Measurements from ENCODE around the gene RCAN2.

Gene RCAN2

DNA sequence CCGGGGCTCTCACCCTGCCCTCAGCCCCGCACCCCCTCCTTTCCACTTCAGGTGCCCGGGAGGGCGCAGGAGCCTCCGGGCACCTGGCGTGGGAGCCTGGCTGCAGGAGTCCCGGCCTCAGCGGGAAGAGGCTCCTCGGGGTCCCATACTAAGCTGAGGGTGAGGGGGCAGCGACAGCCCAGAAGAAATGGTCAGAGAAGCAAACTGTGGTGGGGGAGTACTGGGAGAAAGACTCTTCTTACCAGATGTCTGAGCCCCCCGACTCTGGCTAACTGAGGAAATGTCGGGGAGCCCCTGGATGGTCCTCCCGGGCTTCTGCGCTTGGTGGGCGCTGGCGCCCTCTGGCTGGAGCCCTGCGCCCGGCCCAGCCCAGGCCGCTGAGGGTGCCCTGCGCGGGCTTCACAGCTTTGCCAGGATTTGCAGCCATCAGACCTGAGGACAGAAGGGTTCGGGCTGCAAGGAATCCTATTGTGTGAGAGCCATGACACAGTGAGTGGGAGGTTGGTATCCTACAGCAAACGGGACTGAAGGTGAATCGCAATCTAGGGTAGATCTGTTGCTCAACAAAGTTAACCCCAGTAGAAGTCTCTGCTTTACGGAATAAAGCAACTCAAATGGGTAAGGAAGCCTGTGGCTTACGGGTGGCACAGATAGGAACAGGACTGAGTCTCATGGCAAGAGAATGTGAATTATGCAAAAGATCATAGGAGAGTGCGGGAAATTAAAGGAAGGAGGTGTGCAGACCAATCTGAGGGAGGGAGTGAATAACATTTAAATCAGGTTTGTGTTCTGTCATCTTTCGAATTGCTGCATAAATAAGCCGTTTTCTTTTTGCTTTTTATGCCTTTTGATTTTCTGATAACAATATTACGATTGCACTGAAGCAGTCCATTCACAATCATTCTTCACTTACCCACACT is 639 bp upstream of the RCAN2 start:
- no peak for DNase-seq

DNA sequence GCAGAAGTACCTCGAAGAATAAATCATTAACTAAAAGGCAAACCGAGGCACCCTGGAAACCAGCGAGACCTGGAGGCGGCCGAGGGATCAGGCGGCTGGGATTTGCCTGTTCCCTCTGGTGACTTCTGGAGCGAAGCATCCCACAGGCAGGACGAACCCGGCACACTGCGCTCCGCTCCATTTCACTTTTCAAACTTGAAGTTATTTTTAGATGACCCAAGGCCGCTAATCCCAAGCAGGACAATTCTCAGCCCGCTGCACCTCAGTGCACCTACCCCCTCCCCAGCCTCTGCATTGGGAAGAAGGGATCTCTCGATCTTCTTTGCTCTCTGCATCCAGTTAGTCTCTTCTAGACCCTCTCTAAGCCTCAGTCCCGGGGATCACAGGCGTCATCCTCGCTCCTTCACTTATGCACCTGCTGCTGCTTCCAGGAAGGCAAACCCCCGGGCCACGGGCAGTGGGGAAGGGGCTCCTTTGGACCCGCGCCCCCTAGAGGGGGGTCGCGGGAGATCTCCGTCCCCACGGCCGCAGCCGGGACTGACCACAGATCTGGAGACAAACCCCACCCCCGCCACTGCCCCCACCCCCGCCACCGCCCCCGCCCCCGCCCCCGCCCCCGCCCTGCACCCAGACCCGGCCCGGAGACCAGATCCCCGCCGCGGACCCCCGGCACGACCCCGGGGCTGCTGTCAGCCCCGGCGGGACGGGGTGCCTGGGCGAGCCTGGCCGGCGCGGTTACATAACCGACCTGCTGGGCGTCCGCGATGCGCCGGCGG is 636 bp downstream of the RCAN2 start:
- DNase-seq = no peak

DNA sequence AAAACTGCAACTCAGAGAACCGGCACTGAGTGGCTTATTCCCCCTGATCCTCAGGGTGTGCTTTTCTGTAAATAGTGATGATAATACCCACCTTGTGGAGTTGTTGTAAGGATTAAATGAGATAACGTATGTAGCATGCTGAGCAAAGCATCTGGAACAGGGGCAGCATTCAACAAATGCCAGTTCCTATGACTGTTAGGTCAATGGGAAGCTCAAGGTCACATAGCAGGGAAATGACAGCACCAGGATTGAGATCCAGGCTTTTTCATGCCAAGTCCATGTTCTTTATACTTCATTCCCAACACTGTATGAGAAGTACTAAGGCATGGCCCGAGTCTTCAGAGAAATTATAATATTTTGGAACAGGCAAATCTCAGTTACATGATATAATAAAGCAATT is 5.1 kb downstream of the RCAN2 start:
- DNase-seq = no peak

DNA sequence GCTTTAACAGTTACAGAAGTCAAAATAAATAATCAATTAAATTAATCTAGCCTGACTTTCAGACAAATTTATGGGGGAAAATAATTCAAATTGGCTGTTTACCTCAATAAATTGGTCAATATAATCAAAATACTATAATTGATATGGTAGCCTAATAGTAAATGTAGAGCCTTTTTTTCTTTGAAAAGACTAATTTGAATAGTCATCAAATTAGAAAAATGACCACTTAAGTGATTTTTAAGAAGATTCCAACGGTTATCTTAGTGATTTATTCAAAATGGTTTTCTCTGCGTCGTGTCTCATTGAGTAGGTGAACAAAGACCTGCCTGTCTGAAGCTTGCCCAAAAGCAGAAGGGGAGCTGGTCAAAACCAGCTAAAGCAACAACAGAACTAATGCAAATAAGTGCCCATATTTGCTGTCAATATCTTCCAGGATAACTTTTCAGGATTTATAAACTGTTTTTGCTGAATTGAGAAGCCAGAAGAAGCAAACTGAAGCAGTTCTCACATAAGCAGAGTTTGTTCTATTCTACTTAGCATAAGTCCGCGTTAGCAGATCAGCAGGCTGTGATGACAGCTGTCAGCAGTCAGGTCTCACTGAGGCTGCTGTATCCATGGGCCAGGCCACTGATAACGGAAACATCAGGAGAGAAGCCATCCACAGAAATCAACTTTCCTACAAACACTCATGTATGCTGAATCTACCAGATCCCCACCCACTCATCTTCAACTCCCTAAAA is 7.0 kb downstream of the RCAN2 start:
- DNase-seq = no peak

DNA sequence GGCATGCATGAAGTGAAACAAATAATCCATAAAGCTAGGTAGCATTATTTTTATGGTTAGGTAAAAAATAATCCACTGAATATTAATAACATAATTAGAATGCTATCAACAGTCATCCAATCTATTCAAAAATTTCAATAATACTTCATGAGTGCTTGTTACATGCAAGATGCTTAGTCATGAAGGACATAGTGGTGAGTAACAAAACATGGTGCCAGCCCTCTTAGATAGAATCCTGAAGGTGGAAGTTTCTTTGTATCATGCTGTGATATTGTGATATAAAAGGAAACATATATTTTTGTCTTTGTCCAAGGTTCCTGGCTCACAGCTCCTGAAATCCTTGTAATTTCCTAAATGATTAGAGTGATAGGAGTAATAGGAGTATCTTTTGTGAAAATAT is 14.9 kb downstream of the RCAN2 start:
- DNase-seq = no peak

DNA sequence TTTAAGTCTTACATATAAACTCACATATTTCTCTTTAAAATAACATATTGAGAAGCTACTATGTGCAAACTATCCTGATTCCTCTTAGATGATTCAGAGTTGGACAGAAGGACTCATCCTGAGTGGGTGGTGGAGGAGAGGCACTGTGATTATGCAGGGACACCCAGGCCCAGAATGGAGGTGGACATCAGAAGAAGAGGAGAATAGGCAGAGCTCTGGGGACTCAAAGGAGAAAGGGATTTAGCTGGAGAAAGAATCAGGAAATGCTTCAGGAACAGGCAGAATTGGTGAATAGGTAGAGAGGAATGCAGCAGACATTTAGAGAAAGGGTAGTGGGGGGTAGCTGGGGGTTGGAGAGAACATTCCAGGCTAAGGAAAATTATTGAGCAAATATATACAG is 17.4 kb downstream of the RCAN2 start:
- no peak for DNase-seq

DNA sequence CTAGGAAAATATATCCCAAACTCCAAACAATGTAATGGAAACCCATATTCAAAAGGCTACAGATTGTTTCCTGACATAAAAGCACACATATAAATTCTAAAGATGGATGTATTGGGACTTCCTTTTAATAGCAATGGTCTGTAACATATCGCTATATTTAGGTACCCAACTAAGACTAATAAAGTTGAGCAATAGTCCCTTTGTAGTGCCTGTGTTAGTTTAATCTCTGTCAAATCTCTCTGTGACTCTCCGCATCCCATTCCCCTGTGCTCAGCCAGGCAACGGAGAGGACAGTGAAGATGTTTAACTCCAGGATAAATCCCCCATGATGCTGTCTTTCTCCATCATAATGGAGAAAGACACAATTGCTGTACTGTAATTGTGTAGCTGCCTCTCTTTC is 19.0 kb downstream of the RCAN2 start:
- DNase-seq = no peak

DNA sequence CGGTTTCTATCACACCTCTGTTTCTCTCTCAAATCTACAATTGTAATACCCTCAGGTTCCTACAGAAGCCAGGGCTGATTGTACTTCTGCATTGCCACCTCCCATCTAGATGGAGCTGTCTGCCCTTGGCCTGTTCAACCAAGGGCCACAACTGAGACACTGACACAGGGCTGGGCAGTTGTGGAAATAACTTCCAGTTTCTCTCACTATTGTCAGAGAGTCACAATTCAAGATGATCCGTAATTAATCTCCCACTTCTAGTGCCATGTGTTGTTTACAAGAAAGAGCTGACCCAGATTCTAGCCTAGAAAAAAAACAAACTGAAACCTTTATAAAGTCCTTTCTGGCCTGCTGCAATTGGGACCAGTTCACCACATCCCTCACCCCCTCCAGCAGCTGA is 22.2 kb downstream of the RCAN2 start:
- DNase-seq = no peak

DNA sequence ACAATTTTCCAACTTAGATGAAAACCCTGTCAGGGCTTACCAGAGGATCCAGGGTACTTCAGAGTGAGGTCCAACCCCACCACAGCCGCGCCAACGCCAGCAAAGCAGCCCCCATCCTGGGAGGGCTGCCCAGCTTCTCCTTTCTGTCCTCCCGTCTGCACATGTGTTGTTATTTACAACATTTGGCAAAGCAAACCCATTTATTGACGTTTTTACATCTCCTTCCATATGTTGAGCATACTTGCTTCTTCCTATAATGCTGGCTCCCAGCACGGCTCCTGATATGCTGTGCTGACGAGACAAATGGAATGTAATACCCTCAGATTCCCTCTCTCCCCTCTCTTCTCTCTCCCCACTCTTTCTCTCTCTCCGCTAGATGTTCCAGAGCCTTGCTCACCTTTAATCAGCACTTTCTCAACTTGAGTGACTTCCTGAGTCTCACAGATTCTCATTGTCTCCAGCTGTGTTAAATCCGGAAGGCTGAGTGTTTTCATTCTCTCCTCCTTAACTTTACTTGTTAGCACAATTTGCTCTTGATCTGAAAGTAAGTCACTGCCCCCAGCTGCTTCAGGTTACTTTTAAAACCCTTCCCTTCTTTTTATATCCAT is 22.7 kb downstream of the RCAN2 start:
- DNase-seq = no peak

DNA sequence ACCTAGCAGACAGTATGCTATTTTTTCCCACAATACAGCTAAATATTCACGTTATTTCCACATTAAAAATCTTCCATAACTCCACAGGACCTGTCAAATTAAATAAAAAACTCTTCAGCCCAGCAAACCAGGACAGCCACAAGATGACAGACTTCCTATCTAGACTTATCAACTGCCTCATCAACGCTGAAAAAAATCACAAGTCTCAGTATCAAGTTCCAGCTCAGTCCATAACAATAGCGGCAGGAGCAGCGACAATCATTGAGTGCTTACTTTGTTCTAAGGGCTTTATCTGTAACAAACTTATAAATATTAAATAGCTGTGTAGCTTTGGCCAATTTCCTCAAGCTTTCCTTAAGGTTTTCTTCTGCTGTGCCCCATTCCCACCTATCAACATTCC is 24.7 kb downstream of the RCAN2 start:
- no peak for DNase-seq

DNA sequence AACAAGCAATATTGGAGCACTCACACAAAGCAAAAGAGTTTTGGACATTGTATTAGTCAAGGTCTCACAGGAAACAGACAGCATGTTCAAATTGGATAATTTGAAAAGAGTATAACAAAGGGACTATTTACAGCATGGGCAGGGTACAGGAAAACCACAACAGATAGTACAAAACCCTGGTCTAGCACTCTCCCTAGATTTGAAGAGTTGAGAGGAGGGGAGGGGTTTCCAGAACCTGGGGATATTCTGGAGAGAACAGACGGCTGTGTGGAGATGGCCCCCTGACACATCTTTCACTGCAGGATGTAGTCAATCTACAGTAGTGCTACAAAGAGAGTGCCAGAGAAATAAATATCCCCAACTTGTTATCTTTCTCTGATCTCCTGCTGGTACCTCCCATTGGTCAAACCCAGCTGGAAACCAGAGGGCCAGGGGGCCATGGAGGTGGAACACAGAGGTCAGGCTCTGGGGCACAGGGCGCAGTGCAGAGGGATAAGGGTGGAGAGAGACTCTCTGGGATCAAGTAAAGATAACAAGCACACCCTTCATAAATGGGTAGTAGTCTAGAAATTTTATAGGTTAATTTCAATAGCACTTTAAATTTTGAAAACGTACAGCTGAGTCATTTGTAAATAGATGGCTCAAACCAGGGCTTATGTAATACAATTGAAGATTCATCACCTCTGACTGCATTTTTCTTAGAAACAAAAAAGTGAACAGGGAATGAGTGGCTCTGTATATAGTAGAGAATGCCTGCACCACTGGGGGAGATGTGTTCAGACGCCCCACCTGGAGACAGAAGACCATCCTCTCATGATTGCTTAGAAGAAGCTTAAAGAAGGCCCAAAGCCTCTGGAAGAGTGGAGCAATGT is 25.7 kb downstream of the RCAN2 start:
- no peak for DNase-seq

DNA sequence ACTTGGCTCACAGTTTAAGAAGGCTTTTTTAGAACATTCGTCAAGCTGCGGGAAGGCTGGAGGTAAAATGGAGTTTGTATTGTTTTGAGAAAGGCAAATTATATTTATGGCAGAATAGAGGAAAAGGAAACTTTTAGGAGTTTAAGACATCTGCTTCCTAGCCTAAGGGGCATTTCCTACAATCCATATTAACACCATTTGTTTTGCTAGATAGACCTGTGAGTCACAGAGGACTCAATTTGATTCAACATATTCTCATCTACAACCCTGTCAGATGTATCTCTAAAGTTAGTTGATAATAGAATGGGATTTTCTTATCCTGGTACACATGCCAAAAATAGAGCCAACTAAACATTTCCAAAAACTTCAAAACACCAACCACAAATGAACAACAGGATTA is 35.0 kb downstream of the RCAN2 start:
- no peak for DNase-seq

DNA sequence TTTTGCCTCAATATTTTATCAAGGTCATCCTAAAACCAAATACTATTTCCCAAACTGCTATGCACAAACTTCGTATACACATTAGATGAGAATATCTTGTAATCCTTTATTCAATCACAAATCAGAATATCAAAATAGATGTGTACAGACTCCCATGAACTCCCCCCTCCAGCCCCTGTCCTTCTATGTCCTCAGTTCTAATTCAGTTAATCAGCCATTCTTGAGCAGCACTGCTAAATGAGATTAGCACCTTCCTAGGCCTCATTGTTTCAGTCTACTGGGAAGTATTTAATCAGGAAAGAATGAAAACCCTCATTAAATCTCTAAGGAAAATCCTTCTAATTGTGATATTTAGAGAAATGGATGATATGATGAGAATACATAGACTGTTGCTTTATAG is 36.6 kb downstream of the RCAN2 start:
- no peak for DNase-seq

DNA sequence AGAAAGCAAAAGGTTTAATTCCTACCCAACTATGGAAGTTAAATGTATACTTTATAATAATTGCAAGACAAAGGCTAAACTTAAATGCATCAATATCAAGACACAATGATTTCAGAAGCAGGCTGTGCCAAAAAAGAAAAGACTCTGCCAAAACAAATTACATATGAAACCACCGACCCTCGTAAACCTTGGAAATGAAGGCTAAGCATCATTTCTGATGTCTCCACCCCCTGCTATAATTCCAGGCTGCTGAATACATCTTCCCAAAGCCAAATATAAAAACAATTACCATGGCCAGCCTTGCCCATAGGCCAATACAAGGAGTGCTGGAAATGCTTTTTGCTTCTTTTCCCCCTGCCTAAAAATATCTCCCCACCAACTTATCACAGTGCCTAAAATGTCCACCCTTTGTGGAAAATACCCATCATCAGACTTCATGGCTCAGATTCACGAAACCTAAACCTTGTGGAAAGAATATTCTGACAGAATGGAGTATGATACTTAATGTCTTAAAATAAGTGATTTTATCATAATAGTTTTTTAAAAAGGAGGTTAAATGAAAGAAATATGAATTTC is 37.4 kb downstream of the RCAN2 start:
- no peak for DNase-seq

DNA sequence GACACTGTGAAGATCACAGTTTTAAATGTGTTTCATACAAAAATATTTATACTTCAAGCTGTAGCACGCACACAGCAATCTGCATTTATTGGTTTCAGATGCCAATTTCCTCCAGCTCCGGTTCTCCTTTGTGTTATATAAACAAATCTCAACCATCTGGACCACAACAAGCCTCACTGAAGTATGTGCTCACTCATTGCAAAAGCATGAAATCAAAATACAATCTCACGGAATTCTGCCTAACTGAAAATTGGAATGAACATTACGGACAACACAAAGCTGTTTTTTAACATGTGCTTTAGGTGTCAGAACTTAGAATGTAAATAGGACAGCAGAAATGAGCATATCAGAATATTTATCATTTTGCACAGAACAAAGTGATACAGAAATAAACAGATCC is 38.0 kb downstream of the RCAN2 start:
- DNase-seq = no peak

DNA sequence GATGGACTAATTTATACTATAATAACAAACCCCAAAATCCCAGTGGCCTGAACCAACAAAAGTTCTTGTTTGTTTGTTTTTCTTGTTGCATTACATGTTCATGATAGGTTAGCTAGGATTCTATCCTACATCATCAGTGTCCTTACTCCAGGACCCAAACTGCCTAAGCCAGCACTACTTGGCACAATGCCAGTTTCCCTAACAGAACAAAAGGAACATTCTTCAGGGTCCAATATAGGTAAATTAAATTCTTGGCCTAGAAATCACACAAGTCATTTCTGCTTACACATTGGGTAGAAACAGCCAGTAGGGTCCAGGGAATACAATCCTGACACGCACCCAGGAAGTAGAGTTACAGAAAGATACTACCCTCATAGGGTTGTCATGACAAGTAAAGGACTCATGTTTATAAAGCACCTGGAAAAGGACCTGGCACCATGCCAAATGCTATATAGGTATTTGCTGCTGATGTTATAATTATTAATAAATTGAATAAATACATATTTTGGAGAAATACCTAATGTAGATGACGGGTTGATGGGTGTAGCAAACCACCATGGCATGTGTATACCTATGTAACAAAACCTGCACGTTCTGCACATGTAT is 38.8 kb downstream of the RCAN2 start:
- DNase-seq = no peak

DNA sequence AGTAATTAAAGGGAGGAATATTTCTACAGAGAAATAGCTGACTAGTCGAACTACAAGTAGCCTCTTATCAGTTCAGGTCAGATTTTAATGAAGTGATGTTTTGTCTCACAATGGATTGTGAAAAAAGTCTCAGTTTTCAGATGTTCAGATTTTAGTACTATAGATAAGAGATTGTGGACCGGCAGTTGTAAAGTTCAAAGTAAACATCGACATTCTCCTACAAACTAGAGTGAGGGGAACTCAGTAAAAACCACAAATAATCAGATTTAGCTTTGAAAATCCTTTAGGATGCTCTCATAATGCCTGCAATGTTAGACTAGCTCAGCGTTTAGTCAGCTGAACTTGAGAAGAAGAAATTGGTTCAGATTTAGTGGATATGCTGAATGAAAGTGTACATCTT is 39.9 kb downstream of the RCAN2 start:
- no peak for DNase-seq

DNA sequence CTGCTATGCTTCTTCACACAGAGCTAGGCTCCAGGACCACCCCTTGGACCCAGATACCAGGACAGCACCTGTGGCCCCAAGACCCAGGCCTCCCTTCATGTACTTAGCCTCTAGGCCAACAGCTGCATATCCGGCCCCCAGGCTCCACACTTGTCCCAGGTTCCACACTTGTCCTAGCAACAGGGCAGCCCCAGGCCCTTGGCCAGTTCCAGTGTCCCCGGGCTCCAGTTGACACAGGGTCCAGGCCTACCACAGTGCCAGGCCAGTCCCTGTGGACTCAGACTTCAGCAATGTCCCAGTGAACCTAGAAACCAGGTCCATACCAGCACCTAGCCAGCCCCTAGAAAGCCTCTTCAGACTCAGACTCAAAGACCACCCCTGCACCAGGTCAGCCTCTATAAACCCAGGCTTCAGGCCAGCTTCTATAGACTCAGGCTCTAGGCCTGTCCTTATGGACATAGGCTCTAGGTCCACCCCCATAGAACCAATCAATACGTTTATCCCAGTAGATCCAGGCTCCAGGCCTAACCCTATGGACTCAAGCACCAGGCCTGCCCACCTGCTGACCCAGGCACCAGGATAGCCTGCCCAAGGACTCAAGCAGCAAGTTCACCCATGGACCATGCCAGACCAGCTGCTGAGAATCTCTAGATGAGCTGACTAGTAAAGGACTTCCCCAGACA is 46.3 kb downstream of the RCAN2 start:
- no peak for DNase-seq

DNA sequence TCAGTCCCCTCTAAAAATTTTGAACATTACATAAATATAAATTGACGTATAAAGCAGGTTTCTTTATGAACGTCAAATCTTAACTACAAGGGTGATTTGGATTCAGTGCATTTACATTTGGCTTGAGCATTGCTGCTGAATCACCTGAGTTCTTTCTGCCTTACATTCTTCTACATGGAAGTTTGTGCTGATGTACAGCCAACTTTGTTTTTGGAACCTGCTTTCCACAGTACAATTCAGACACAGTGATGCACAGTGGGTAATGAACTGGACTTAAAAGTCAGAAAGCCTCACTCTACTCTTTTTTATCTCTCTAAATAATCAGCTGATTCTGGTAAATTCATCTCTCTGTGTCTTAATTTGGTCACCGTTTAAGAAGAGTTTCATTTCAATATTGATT is 47.6 kb downstream of the RCAN2 start:
- DNase-seq = no peak

DNA sequence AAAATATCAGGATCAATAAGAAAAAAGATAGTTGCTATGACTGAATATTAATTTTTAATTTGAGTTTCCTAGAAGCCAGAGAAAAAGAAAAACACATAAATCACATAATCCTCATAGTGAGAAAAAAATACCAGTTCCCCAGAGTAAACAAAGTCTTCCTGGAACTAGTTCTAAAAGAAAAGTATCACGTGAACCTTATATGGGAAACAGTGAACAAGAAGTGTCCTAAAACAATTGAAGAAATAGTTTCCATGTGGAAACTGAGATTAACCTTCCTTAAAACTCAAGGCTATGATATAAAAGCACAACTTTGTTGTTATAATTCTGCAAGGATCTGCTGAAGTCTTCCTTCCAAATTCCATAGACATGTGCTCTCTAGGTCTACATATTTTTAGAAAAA is 50.6 kb downstream of the RCAN2 start:
- no peak for DNase-seq

DNA sequence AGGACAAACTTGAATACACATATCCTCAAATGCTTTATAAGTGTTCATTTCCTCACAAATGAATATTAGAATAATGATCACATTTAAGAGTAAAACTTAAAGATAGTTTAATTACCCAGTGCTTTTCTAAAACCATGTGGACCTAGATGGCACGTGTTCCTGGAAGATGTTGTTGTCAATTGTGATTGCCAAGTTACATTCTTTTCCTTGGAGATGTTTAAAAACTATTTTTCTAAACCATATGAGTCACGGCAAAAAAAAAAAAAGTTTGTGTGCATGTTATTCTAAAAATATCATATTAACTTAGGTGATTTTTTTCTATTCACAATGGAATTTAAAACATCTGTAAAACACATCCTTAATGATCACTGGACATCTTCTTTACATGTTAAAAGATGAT is 51.1 kb downstream of the RCAN2 start:
- DNase-seq = no peak
